Left lung (tissue), 10 donors: ENCODE results near the gene DSCAM. TPM values are rescaled to one million over a fixed set of nuclear protein-coding genes. Genes with fewer than 3 reads are reported as not detected.
A peak's percentile ranks its signal among the peaks of the same experiment; 100 is the strongest.

Source experiments
- ATAC-seq: fragments of 200-7000 bp; cut with Tn5 transposase; one replicate; pipeline ENCODE4 v1.9.1; 2020; ENCODE audit warnings: moderate library complexity
- DNase-seq, 4 donors: peaks; one replicate each; pipeline ENCODE4 v3.0.0-alpha.2; 2013 to 2020
- H3K27ac ChIP-seq, 2 donors: fragments of 200-600 bp; sonication (generic) in 1 of 2; one replicate each; pipeline versions ENCODE4 v1.5.0 to v1.8.0; 2020 to 2021
- H3K27me3 ChIP-seq, 2 donors: fragments of 200-600 bp; sonication (generic) in 1 of 2; one replicate each; pipeline versions ENCODE4 v1.5.0 to v1.8.0; 2020 to 2021
- H3K36me3 ChIP-seq, 2 donors: fragments of 200-600 bp; sonication (generic) in 1 of 2; one replicate each; pipeline versions ENCODE4 v1.5.0 to v1.8.0; 2020 to 2021
- H3K4me1 ChIP-seq, 2 donors: fragments of 200-600 bp; one replicate each; pipeline ENCODE4 v1.8.0; 2021
- H3K4me3 ChIP-seq, 2 donors: fragments of 200-600 bp; sonication (generic) in 1 of 2; one replicate each; pipeline versions ENCODE4 v1.5.0 to v1.8.0; 2020 to 2021; ENCODE audit warnings: mild to moderate bottlenecking in 1 of 2
- H3K9me3 ChIP-seq, 2 donors: fragments of 200-600 bp; sonication (generic) in 1 of 2; one replicate each; pipeline versions ENCODE4 v1.5.0 to v1.8.0; 2020 to 2021
- CTCF ChIP-seq, 2 donors: fragments of 200-600 bp; sonication (generic) in 1 of 2; IDR thresholded peaks; one replicate each; pipeline versions ENCODE4 v1.5.0 to v1.8.0; 2021; ENCODE audit warnings: antibody characterized with exemption in 2 of 2
- intact Hi-C, 2 donors: fragments of 100-400 bp; cut with DNase I; formaldehyde crosslinking; loops; one replicate each; pipeline versions ENCODE4 v1.11.2 to v1.14.2; 2022
- polyA plus RNA-seq, 6 donors: library from polyadenylated mRNA; unstranded; fragments of 120-200 nt; gene quantifications; one replicate each; pipeline ENCODE4 v1.2.1, GENCODE V29; 2013; ENCODE audit not compliant: insufficient read length in 6 of 6
- total RNA-seq, 2 donors: library from RNA; stranded (reverse); fragmentation: NEBNext Ultra II Directional; extraction: Animal tissue kit (Norgen Biotek cat#: 25700); gene quantifications; one replicate each; pipeline ENCODE4 v1.2.1, GENCODE V29; 2021
- donor health status: DM: no; HTN: yes; CAD: no.
- donor health status: DM: no; HTN: no; CAD: no.

DSCAM gene
- total and polyA plus RNA-seq, 8 donors: 0.03 to 0.24 (median 0.07) TPM; not detected in 1

DNA sequence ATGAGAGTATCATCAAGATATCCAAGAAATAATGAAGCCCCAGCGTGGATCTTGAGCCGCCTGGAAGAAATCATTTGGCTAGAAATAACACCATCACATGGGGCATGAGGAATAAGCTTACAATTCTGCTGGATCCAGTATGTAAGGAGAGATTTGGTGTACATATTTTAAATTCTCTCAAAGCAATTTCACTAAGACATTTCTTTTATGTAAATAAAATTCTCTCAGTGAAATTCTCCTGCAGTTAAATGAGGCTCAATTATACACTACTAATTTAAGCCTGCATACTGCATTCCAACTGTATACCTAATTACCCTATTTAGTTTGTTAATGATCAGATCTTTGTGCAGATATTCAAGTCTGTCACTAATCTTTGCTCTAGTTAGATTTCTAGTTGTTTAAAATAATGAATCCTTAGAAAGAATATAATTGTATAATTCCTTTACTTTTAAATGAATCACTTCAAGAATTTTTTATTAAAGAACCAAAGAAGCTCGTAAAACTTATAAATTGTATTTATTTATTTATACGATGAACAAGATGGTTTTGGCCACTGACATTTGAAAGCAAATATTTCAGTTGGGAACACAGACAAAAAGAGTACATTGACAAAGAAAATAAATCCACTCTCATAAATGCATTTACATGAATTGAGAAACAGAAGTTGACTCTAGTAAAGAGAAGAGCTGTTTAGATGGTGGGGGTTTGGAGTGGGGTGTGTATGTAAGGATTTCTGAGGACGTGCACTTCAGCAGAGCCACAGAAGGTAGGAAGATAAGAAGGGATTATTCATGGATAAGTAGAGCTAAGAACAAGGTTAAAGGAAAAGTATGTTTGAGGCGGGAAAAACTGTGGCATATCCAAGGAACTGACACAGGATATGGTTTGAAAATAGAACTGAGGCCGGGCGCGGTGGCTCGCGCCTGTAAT lies 466.8 kb downstream of the DSCAM start:
- intact Hi-C loops: no loop called here
- no peak overlapping the region for H3K27ac ChIP-seq
- TF ChIP-seq CTCF (IDR thresholded peaks at IDR 0.05): no peak
- no peak overlapping the region for H3K4me3 ChIP-seq
- no peaks in the 10 kb centered on the region for H3K27me3 ChIP-seq
- no peaks in the 10 kb centered on the region for H3K36me3 ChIP-seq
- ATAC-seq (no peak), DNase-seq (no peak)
- no peaks in the 10 kb centered on the region for H3K9me3 ChIP-seq
- H3K4me1 ChIP-seq: no peaks in the 10 kb centered on the region

GRCh38 chr21:40377135-40377534 lies 469.8 kb downstream of the DSCAM start:
- Histone ChIP-seq H3K4me3 (no peak overlapping the region), H3K27me3 (no peaks in the 10 kb centered on the region), H3K36me3 (no peaks in the 10 kb centered on the region), H3K9me3 (no peaks in the 10 kb centered on the region), H3K27ac (no peak overlapping the region), H3K4me1 (no peaks in the 10 kb centered on the region)
- intact Hi-C loops: no loop called here
- ATAC-seq: no peak
- peak in 1 of 4 donors; percentile 55 for DNase-seq
- no peak for TF ChIP-seq CTCF (IDR thresholded peaks at IDR 0.05)

GRCh38 chr21:40373761-40374160 lies 473.2 kb downstream of the DSCAM start:
- intact Hi-C loops: no loop called here
- DNase-seq (no peak), ATAC-seq (no peak)
- Histone ChIP-seq H3K4me3 (no peak overlapping the region), H3K4me1 (no peaks in the 10 kb centered on the region), H3K9me3 (no peaks in the 10 kb centered on the region), H3K27me3 (no peaks in the 10 kb centered on the region), H3K27ac (no peak overlapping the region), H3K36me3 (no peaks in the 10 kb centered on the region)
- TF ChIP-seq CTCF (IDR thresholded peaks at IDR 0.05): no peak

GRCh38 chr21:40372506-40372905 lies 474.5 kb downstream of the DSCAM start:
- H3K9me3 ChIP-seq: no peaks in the 10 kb centered on the region
- H3K36me3 ChIP-seq: no peaks in the 10 kb centered on the region
- intact Hi-C loops: no loop called here
- peak in 2 of 4 donors; percentile 22 to 26 for DNase-seq
- no peak for TF ChIP-seq CTCF (IDR thresholded peaks at IDR 0.05)
- H3K4me1 ChIP-seq: no peaks in the 10 kb centered on the region
- no peak overlapping the region for H3K27ac ChIP-seq
- H3K27me3 ChIP-seq: no peaks in the 10 kb centered on the region
- no peak overlapping the region for H3K4me3 ChIP-seq
- ATAC-seq: no peak

DNA sequence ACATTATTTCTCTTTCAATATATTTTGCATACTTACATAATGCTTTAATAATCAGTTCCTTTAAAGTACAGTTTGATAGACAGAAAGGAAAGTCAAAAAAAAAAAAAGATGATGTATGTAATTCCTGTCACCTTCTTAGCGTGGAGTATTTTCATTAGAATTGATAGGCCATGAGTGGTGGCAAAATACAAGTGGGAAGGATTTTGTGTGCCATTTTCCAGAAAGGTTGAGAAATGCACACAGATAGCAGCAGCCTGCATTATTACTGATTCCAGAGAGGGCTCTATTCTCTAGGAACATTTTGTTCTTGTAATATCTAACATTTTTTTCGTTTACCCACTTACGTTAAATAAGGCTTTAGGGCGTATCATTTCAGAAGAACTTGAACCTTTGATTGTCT lies 475.6 kb downstream of the DSCAM start:
- Histone ChIP-seq H3K27ac (no peak overlapping the region), H3K9me3 (no peaks in the 10 kb centered on the region), H3K27me3 (no peaks in the 10 kb centered on the region), H3K36me3 (no peaks in the 10 kb centered on the region), H3K4me1 (no peaks in the 10 kb centered on the region), H3K4me3 (no peak overlapping the region)
- no peak for DNase-seq
- intact Hi-C loops: no loop called here
- no peak for ATAC-seq
- TF ChIP-seq CTCF (IDR thresholded peaks at IDR 0.05): no peak
